Erythroblast (primary cell): ENCODE data around the gene TBC1D1.

ENCODE experiments used
- GATA1 ChIP-seq: IDR thresholded peaks from 2 replicates; pipeline ENCODE4 v1.6.1; 2011; ENCODE audit warnings: low read depth, mild to moderate bottlenecking, control low read depth, low read length, moderate library complexity
- POLR2A ChIP-seq: IDR thresholded peaks from 2 replicates; pipeline ENCODE4 v1.6.1; 2011; ENCODE audit warnings: mild to moderate bottlenecking, low read length

DNA sequence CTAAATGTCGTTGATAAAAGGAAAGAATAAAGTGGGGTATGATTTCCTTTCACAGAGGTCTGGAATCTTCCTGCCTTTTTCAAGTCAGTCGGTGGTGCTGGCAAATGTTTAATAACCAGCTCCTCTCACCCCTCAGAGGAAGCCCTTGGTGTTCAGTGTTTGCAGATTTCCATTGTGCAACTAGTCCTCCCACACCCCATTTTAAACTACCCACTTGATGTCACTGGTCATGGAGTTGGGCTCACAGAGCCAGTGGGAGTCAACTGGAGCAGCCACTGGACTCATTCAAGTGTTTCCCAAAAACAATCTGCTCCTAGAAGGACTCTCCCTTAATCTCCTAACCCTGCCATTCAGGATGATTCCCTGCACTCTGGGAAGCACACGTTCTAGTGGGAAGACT is 218.5 kb downstream of the TBC1D1 start:
- TF ChIP-seq POLR2A (no peak), GATA1 (no peak)
